SIG-M5 treated with dmso at 0.1 percent for 504 hours (cell line): Measurements from ENCODE around the gene DHH.
A peak's percentile ranks its signal among the peaks of the same experiment; 100 is the strongest.
"Not testable (repeated sequence)": the region's sequence is repeated elsewhere in the genome, so short reads cannot be mapped to it uniquely, and the experiment has no call there.

ENCODE experiments used
- DNase-seq: peaks from one replicate; lab custom pipeline; 2025; ENCODE audit not compliant: unreplicated experiment; lab: John Stamatoyannopoulos, UW

The DHH gene

DNA sequence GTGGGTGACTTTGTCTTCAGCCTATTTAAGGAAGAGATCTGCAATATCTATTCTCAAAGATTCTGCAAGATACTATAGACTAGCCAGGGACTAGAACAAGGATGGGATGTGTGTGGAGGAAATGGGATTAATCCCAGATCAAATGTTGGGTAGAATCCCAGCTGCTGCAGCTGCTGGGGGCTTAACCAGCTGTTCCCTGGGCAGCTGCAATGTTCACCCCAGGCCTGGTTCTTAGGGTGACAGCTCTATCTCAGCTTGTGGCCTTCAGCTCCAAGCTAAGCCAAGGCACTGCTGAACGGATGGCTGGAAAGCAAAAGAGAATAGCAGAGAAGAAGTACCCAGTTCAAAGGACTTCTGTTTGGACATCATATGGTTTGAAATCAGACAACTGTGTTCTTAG is 14.8 kb downstream of the DHH start:
- DNase-seq = no peak

DNA sequence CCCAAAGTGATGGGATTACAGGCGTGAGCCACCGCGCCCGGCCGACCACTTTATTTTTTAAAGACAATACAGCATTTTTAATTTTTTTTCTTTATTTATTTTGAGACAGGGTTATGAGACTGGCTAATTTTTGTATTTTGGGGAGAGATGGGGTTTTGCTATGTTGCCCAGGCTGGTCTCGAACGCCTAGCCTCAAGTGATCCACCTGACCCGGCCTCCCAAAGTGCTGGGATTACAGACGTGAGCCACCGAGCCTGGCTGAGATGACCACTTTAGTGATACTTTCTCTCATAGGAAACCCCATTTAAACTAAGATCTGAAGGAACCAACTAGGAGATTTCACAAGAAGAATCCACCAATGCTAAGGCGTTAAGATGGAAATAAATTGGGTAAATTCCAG is 23.6 kb downstream of the DHH start:
- no peak for DNase-seq

DNA sequence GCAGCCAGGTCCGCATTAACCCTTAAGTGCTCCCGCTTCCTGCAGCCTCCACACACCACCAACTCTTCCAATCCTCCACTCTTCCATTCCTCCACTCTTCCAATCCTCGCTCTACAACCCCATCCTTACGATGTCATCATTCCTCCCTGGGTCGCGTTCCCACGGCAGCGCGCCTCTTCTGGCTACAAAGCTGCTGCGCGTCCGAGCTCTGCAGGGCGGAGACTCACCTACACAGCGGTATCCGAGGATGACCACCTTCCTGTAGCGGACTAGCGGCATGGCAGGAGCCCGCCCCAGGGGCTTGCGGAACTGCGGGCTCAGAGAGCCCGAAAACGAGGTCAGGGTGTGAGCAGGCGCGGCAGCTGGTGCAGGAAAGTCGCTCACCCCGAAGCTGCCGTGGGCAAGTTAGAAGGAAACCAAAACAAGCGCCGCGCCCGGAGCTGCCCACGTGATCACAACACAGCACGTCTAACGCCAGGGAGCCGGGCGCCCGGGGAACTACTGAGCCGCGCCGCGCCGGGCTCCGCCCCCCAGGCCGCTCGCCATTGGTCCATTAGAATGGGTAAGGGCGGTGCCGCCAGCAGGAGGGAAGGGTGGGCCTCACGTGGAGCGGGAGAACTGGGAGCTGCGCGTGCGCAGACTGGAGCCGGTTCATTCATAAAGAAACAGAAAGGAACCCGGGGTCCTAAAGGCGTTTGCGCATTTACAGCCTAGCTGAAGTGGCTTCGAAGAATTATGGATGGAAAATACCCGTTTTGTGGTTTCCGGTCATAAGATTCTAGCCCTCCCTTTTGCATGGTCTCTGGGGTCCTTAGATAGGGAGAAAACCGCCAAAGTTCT is 24.9 kb downstream of the DHH start, which contains the start of gene RHEBL1:
TSS of gene RHEBL1 (minus strand) at position 473 of the 840 bp plus-strand sequence. CDS start at position 279, 194 bp downstream.
- peak; percentile 98 for DNase-seq

- no peak for DNase-seq
Measured at GRCh38 chr12:49068879-49069506, 25.6 kb downstream of the DHH start.

DNA sequence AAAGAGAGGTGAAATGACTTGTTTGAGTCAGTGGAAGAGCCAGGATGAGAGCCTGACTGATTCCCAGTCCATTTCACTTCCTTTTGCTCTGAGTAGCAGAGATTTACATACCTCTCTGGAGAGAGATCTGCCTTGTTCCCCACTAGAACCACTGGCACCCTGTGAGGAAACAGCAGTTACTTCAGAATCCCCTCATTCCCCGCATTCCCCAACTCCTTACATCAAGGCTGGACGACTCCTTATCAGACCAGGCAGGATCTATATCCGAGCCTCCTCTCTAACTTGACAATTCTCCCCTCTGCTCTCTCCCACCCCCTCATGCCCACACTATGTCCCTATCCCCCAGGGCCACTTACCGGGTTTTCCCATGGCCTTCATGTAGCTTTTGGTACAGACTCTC is 28.5 kb downstream of the DHH start:
- no peak for DNase-seq

DNA sequence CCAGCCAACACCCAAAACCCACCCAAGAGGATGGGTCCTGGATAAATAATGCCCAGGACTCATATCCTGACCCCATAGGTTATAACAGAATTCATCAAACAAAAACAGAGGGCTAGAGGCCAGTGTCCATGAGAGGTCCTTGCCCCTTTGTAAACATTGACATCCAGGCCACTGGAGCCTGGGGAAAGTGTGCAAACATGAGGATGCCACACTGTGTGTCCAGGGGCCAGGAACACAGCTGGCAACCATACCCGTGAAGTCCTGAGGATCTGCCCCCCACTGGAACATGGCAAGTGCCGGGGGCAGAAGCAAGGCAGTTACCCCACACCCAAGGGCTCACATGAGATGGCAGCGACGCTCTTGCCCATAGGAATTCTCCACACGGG is 29.8 kb downstream of the DHH start:
- DNase-seq = no peak

DNA sequence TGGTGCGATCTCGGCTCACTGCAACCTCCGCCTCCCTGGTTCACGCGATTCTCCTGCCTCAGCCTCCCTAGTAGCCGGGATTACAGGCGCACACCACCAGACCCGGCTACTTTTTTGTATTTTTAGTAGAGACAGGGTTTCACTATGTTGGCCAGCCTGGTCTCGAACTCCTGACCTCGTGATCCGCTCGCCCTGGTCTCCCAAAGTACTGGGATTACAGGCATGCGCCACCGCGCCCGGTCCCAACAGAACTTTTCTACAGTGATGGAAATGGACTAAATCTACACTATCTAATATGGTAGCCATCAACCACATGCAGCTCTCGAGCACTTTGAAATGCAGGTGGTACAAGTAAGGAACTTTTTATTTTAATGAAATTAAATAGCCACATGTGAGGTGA is 32.7 kb downstream of the DHH start:
- not testable (repeated sequence) for DNase-seq

DNA sequence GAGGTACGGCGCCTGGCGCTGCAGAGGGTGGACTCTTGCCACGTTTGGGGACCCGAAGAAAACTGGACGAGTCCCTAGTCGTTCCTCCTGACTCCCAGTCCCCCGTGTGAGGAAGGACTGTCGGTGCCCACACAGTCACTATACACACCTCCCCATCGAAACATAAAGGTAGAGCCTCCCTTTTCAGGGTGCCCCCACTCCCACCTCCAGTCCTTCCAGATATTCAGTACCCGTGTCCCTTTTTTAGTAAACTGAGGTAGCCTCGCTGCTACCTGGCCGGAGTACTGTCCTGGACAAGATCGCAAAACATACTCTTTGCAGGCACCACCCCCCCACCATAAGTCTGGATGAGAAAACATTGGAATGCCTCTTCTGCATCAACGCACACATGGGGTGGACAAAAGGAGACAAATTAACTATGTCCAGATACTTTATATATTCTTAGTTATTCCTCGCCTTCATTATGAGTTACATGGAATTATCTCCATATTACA is 33.4 kb downstream of the DHH start:
- DNase-seq = no peak

- DNase-seq = peak; percentile 96
Measured at GRCh38 chr12:49060237-49061156, 34.1 kb downstream of the DHH start, which contains the start of gene KMT2D. Gene KMT2D (minus strand): TSS chr12:49060794. CDS start chr12:49055324, 5,470 bp downstream.

DNA sequence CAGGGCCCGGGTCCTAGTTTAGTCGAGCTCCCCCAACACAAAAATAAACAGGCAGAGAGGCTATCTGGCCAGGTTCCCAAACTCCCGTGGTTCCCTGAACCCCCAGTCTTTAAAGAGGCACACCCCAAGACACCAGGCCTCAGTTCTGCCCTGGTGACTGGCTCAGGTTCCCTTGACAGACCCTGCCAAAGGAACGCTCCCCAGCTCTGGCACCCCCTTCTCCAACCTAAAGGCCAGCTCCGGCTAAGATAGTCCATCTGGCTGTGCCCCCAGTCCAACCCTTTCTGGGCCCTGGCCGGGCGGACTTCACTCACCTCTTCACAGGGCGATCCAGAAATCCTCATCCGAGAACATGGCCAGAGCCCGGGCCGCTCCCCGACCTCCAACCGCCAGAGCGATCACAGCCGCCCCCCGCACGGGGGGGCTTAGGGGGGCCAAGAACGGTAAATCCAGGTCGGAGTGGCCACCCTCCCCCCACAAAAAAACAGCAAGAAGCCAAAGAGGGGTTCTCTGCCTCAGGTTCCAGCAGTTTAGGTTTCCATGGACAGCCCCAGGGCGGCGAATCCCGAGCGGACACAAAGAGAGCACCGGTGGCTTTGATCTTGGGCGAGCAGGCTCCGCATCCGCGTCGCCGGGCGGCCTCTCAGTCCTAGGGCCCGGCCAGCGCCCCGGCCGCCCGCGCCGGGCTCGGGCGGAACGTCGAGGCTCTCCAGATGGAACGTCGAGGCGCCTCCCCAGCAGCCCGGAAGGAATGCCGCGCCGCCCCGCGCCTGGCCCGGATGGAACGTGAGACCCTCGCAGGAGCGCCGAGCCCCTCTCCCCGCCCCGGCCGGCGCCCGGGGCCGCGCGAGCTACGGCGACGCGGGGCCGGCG is 35.1 kb downstream of the DHH start:
- DNase-seq = no peak

DNA sequence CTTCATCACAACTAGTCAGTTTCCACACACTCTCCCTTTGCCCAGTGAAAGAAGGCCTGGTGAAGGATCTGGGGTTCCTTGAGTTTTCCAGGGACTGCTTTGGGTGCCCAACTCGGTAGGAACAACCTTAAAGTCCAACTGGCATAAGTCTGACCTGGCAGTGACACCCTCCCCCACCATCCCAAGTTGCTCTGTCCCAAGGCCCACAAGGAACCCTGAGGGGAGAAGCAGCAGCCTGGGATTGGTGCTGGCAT is 35.6 kb downstream of the DHH start:
- no peak for DNase-seq

- DNase-seq = no peak
Measured at GRCh38 chr12:49058366-49059044, 36.1 kb downstream of the DHH start.

DNA sequence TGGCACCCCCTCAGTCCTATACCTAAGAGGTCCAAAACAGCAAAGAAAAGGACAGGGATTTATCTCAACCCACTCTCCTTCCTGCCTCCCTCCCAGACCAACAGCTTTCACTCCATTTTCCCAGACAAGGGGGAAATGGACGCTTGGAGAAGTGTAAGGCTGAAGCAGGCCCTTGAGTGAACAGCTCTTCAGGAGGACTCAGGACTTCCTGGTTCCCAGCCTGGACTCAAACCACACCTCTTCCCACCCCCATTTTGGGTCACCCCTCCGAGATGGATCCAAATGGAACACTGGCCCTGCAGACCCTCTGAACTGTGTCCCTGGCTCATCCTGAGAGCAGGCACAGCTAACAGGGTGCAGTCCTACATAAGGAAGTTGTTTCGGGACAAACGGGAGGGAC is 36.7 kb downstream of the DHH start:
- peak; percentile 52 for DNase-seq

- peak; percentile 99 for DNase-seq
Measured at GRCh38 chr12:49055978-49056754, 38.4 kb downstream of the DHH start.

DNA sequence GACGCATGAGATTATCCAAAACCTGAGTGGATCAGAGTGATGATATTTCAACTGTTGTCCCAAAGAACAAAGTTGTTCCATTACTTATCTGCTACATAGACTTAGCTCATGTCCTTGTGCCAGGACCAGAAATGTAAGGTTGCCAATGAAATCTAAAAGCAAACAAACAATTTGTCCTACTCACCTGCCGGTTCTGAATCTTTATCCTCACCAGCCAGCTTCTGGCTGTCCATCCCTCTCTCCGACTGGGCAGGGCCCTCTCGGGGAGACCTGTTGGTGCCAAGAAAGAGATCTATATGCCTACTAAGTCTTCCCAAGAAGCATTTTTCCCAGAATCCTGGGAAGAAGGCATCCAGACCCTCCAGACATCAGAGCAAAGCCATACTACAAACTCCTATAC is 39.5 kb downstream of the DHH start:
- DNase-seq = no peak

DNA sequence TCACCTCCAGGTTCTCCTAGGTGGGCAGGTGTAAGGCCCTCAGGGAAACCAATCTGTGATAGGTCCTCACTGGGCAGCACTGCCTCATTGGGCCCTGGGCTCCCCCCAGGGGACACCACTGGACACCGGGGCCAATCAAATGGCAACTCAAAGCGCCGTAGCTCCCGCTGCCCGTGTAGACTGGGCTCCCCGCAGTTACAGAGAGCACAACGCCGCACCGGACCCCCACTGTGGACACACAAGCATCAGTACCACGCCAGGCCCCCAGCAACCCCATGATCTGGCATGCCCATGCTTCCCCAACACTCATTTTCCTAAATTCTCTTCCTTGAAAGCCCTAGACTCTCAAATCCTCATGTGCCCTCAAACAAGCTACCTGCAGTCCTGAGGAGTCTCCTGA is 40.1 kb downstream of the DHH start:
- no peak for DNase-seq

DNA sequence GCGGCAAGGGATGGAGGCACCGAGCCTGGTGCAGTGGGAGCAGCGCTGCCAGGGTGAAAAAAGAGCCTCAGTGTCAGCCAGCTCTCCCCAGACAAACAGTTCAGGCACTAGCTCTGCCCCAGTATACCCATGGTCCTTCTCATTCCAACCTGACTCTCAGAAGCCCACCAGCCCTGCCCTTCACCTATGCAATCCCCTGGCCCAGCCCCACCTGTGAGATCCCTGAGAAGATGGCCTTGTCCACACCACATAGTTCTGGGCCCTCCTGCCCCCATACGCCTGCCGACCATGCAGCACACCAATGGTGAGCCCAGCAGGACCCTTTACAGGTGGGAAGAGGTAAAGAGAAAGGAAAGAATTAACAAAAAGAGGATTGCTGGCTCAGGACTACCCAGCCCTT is 40.5 kb downstream of the DHH start:
- no peak for DNase-seq

DNA sequence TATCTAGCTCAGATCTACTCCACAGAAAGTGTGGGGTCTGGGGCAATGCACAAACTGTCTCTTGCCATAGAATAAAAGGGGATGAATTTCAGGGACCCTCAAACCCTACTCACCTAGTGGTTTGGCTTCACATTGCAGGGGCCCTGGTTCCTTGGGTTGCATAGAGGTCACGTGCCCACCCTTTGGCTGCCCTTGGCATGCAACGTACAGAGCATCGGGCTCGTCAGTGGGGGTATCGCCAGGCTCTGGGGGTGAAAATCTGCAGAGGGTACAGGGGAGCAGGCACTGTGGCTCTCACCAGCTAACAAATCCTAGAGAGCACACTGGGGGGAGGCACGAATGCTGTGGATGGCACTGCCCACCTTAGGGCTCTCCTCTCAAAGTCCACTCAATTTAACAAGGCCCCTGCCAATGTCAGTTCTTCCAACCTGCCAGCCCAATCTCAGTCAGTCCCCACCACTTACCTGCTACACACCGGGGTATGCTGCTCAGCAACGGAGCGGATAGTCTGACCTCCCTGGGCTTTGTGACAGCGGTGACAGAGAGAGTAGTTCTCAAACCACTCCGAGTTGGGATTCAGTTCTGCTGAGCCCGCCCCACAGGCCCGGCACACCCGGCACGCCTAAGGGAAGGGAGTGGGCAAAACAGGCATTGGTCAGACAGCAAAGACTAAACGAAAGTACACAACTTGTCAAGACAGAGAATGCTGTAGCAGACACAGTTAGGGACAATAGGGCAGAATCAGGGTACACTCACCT is 42.0 kb downstream of the DHH start:
- no peak for DNase-seq
